NCI-H128 (cell line): Measurements from ENCODE around the gene GRIP1.
"Not testable (repeated sequence)": the region's sequence is repeated elsewhere in the genome, so short reads cannot be mapped to it uniquely, and the experiment has no call there.

Experiments
- DNase-seq: peaks from one replicate; lab custom pipeline; 2025; ENCODE audit not compliant: unreplicated experiment; lab: John Stamatoyannopoulos, UW

GRIP1 gene

GRCh38 chr12:66341126-66341525, 337.8 kb downstream of the GRIP1 start:
- DNase-seq = no peak

DNA sequence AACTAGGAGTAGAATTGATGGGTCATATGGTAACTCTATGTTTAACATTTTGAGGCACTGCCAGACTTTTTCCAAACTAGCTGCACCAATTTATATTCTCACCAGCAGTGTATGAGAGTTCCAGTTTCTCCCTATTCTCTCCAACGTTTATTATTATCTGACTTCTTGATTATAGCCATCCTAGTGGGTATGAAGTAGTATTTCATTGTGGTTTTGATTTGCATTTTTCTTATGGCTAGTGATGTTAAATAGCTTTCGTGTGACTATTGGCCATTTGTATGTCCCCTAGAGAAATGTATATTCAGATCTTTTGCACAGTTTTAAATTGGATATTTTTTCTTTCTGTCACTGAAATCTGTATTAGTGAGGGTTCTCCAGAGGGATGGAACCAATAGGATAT, 338.7 kb downstream of the GRIP1 start:
- no peak for DNase-seq

- DNase-seq = no peak
Observed at GRCh38 chr12:66337381-66338010, 341.4 kb downstream of the GRIP1 start.

- DNase-seq = no peak
Observed at GRCh38 chr12:66335746-66336145, 343.1 kb downstream of the GRIP1 start.

DNA sequence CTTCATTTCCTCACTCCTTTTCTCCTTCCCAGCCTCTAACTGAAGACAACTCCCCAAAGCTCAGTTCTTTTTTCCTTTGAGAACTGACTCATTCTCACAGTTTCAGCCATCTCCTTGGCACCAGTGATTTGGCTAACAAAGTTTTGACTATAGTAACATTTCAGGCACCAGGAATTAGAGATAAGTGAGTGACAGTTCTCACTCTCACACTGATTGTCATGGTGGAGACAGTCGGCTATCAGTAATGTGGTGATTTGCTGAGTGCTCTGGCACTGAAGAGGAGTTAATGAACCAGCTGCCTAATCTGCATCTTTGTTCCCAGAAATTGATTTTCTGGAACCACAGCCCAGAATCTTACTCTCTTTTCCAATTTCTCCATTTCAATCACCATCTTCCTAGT, 347.1 kb downstream of the GRIP1 start:
- DNase-seq = no peak

DNA sequence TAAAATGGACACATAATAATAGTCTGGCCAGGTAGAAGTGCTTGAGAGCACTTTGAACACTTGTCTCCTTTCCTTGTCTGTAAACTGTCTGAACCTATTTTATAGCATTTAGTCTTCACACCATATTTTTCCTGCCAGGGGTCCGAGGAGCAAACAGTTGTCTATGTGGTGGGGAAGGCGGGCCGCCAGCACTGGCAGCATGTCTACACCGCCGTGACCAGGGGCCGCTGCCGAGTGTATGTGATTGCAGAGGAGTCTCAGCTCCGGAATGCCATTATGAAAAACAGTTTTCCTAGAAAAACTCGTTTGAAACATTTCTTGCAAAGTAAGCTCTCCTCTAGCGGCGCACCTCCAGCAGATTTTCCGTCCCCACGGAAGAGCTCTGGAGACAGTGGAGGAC, 347.9 kb downstream of the GRIP1 start:
- DNase-seq = no peak

DNA sequence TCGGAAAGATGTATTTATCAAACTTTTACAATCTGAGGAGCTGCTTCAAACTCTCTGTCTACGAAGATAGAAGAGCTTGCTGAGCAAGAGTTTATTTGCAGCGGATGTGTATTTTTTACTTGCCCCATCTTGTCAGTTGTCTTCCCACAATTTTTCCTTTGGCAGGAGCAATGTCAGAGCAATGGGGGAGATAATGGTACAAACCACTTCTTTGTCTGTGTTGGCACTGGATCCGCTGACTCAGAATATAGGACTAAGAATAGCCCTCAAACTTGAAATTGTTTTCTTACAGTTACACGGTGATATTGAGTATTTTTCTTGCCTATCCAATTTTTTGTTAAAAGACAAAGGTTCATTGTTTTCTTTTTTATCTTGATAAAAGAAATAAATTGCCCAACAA, 348.9 kb downstream of the GRIP1 start:
- DNase-seq = no peak

GRCh38 chr12:66323017-66323416, 355.9 kb downstream of the GRIP1 start:
- no peak for DNase-seq

DNA sequence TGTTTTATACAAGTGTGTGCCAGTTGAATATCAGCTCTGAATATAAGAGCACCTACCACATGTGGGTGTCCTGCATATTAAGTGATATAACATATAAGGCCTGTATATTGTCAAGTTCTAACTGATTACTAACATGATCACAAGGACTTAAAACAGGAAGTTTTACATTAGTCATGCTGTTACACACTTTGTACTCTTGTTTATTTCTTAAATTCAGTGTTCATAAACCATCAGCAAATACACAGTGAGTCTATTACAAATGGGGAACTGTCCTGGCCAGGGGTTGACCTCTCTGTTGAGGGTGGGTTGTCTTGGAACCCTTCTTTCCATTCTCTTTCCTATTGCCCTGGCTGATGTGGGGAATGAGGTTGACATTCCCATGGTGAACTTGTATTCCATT, 357.4 kb downstream of the GRIP1 start:
- no peak for DNase-seq

- DNase-seq = no peak
Observed at GRCh38 chr12:66320996-66321395, 357.9 kb downstream of the GRIP1 start.

DNA sequence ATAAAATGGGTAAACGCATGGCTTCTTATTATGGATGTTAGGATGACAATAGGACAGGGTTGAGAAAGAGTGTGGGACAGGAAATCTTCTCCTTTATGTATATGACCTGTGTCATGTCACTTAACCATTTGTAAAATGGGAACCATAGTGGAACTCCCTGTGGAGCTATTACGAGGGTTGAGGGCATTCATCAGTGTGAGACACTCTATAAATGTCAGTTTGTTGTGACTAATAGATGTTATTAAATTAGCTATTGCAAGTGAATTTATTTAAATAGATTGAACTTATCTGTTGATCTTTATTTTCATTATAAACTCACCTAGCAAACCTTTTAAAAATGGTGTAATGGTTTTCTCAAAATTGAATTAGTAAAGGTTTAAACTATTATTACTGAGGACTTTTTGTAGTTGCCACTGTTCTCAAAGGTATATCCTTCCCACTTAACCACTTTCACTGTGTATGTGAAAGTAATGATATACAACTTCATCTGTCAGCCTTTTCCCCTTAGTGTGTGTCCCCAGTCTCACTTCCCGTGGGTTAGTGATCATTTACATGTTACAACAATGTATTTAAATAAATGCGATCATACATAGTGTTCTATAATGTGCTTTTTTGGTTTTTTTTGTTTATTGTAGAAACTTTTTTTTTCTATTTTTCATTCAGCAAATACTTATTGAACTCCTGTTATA, 359.5 kb downstream of the GRIP1 start:
- DNase-seq = no peak

DNA sequence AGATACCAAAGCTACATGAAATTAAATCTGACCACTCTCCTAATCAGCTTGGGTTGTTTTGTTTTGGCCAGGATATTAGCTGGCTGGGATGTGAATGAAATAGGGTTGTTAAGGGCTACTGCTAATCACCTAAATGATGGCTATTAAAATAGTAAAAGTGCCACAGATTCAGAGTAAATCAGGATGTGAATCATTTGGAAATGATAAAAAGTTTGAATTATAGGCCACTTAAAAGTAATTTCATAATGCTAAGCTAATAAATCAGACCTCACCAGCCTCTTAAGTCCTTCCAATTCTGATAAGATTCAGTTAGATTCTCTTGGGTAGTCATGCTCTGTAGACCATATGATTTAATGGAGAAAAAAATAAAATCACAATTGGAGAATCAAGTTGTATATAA, 364.6 kb downstream of the GRIP1 start:
- no peak for DNase-seq

DNA sequence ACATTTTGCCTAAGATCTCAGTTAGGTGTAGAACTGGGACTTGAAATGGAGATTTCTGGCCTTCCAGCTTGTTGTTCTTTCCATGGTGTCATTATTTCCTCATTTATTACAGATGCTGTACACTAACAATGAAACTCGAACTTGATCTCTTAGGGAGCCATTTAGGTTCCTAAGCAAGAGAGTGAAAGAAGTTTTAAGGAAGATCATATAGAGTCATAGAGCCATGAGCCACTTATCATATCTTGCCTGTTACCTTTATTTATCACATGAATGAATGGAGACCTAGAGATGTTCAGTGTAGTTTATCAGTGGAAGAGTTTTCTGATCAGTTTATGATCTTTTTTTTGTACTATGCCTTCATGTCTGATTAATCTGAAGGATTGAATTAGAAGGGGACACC, 366.7 kb downstream of the GRIP1 start:
- no peak for DNase-seq

- no peak for DNase-seq
Observed at GRCh38 chr12:66309606-66310005, 369.3 kb downstream of the GRIP1 start.

DNA sequence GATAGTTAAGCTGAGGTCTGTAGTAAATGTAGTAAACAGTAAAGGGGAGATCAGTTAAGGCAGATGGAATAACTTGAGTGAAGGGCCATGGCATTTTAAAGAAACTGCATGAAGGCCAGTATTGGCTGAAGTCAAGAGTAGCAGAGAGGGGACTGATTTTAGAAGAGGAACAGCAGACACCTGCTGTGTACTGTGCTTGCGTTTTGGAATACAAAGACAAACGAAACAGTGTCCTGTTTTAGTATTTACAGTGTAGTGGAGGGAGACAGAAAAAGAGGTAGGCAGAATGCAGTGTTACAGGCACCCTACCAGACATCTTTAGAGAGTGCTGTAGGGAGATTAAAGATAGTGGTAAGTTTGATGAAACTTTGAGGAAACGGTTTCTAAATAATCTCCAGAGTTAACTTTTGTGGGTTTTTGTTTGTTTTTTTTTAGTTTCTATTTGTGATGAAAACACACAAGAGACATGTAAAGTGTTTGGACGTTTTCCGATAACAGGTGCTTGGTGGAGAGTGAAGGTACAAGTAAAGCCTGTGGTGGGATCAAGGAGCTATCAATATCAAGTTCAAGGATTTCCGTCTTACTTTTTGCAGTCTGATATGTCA, 374.5 kb downstream of the GRIP1 start:
- DNase-seq = no peak

DNA sequence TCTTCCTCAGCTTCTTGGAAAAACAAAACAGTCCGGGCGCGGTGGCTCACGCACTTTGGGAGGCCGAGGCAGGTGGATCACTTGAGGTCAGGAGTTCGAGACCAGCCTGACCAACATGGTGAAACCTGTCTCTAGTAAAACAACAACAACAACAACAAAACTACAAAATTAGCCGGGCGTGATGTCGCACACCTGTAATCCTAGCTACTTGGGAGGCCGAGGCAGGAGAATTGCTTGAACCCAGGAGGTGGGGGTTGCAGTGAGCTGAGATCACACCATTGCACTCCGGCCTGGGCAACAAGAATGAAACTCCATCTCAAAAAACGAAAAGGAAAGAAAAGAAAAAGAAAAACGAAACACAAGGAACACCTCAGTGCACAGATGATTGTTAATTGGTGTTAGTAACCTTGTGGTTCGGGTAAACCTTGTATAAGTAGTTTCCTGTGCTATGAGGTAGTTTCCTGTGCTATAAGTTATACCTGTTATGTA, 375.5 kb downstream of the GRIP1 start:
- not testable (repeated sequence) for DNase-seq

DNA sequence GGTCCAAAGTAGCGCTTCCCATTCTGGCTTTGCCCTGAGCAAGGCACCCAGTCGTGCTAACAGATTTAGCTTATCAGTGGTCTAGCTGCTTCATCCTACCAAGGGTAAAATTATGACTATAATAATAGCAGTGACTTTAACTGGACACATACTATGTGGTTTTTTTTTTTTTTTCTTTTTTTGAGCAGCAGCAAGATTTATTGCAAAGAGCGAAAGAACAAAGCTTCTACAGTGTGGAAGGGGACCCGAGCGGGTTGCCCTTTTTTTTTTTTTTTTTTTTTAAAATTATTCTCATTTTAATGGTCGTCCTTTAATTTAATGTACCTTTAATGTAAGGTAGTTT, 376.1 kb downstream of the GRIP1 start:
- DNase-seq = no peak

- peak; percentile 92 for DNase-seq
Observed at GRCh38 chr12:66301944-66302826, 376.7 kb downstream of the GRIP1 start, which contains the start of gene HELB. Gene HELB (plus strand): TSS chr12:66302493. CDS start chr12:66302604, 111 bp downstream.

DNA sequence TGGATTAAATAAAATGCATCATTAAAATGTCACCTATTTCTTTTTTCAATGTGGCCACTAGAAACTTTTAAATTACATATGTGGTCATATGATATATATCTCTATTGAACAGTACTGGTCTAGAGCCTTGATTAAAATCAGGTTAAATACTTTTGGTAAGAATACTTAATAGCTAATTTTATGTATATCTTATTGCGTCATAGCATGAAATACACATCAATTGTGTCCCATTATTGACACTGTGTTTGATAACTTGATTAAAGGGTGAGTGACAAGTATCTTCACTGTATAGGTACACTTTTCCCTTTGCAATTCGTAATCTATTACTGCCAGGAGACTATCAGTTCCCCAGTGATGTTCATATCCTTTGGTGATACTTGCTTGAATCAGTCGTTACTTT, 381.0 kb downstream of the GRIP1 start:
- DNase-seq = no peak
